OCI-LY7 (cell line): ENCODE measurements around the gene YOD1.

Source experiments
- EZH2phosphoT487 ChIP-seq: fragments of 200-600 bp; sonication (generic); IDR thresholded peaks from 2 replicates; pipeline ENCODE4 v1.6.1; 2018; ENCODE audit warnings: low read depth, borderline replicate concordance, mild to moderate bottlenecking, mixed run types, antibody characterized with exemption, low read length, moderate library complexity, mixed read lengths
- TF ChIP-seq, protein P1 (sequence below): fragments of 200-600 bp; sonication (generic); conservative IDR thresholded peaks from 2 replicates; pipeline ENCODE4 v1.5.1; 2014; ENCODE audit warnings: mild to moderate bottlenecking, antibody characterized with exemption, low read length, moderate library complexity, mixed read lengths

DNA sequence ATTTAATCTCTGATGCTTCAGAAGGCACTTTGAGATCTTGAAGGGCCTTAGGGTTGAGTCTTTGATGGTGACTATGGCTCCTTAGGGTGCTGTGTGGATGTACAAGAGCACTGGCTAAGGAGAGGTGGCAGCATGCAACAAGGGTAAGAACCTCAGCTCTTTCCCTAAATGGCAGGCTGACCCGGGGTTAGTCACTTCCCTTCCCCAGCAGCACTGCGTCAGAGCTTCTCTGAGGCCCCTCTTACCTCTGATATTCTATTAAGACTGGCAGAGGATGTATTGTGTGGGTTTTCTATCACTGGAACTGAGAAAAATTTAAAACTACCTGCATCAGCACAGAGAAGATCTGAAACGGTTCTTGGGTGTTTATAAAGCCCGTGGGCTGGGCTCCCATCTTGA lies 30.3 kb downstream of the YOD1 start:
- TF ChIP-seq, protein P1, sequence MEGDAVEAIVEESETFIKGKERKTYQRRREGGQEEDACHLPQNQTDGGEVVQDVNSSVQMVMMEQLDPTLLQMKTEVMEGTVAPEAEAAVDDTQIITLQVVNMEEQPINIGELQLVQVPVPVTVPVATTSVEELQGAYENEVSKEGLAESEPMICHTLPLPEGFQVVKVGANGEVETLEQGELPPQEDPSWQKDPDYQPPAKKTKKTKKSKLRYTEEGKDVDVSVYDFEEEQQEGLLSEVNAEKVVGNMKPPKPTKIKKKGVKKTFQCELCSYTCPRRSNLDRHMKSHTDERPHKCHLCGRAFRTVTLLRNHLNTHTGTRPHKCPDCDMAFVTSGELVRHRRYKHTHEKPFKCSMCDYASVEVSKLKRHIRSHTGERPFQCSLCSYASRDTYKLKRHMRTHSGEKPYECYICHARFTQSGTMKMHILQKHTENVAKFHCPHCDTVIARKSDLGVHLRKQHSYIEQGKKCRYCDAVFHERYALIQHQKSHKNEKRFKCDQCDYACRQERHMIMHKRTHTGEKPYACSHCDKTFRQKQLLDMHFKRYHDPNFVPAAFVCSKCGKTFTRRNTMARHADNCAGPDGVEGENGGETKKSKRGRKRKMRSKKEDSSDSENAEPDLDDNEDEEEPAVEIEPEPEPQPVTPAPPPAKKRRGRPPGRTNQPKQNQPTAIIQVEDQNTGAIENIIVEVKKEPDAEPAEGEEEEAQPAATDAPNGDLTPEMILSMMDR = no peak
- TF ChIP-seq EZH2phosphoT487 = no peak
